ENCODE data around the gene RASGEF1C.

- TF ChIP-seq, protein P1, sequence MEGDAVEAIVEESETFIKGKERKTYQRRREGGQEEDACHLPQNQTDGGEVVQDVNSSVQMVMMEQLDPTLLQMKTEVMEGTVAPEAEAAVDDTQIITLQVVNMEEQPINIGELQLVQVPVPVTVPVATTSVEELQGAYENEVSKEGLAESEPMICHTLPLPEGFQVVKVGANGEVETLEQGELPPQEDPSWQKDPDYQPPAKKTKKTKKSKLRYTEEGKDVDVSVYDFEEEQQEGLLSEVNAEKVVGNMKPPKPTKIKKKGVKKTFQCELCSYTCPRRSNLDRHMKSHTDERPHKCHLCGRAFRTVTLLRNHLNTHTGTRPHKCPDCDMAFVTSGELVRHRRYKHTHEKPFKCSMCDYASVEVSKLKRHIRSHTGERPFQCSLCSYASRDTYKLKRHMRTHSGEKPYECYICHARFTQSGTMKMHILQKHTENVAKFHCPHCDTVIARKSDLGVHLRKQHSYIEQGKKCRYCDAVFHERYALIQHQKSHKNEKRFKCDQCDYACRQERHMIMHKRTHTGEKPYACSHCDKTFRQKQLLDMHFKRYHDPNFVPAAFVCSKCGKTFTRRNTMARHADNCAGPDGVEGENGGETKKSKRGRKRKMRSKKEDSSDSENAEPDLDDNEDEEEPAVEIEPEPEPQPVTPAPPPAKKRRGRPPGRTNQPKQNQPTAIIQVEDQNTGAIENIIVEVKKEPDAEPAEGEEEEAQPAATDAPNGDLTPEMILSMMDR (IDR thresholded peaks at IDR 0.05): no peak
- TF ChIP-seq POLR2A (IDR thresholded peaks at IDR 0.05): no peak
Observed at GRCh38 chr5:180153991-180154390, 55.0 kb downstream of the RASGEF1C start.

Measured in prostate gland (tissue), 2 donors.